Choroid plexus epithelial cell (primary cell): ENCODE results near the gene CEP250.

Experiments
- DNase-seq: peaks from one replicate; pipeline ENCODE4 v3.0.0-alpha.2; 2010; ENCODE audit warnings: low read depth
- H3K4me3 ChIP-seq: 2 replicates; pipeline ENCODE4 v1.5.1; 2011; ENCODE audit warnings: low read depth, mild to moderate bottlenecking, control low read depth, low read length, moderate library complexity
- TF ChIP-seq, protein P1 (sequence below): conservative IDR thresholded peaks from 2 replicates; pipeline ENCODE4 v1.5.1; 2011; ENCODE audit warnings: low read depth, mild to moderate bottlenecking, control low read depth, inconsistent platforms, low read length, moderate library complexity

CEP250 gene, protein sequence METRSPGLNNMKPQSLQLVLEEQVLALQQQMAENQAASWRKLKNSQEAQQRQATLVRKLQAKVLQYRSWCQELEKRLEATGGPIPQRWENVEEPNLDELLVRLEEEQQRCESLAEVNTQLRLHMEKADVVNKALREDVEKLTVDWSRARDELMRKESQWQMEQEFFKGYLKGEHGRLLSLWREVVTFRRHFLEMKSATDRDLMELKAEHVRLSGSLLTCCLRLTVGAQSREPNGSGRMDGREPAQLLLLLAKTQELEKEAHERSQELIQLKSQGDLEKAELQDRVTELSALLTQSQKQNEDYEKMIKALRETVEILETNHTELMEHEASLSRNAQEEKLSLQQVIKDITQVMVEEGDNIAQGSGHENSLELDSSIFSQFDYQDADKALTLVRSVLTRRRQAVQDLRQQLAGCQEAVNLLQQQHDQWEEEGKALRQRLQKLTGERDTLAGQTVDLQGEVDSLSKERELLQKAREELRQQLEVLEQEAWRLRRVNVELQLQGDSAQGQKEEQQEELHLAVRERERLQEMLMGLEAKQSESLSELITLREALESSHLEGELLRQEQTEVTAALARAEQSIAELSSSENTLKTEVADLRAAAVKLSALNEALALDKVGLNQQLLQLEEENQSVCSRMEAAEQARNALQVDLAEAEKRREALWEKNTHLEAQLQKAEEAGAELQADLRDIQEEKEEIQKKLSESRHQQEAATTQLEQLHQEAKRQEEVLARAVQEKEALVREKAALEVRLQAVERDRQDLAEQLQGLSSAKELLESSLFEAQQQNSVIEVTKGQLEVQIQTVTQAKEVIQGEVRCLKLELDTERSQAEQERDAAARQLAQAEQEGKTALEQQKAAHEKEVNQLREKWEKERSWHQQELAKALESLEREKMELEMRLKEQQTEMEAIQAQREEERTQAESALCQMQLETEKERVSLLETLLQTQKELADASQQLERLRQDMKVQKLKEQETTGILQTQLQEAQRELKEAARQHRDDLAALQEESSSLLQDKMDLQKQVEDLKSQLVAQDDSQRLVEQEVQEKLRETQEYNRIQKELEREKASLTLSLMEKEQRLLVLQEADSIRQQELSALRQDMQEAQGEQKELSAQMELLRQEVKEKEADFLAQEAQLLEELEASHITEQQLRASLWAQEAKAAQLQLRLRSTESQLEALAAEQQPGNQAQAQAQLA (N-terminal part only)

DNA sequence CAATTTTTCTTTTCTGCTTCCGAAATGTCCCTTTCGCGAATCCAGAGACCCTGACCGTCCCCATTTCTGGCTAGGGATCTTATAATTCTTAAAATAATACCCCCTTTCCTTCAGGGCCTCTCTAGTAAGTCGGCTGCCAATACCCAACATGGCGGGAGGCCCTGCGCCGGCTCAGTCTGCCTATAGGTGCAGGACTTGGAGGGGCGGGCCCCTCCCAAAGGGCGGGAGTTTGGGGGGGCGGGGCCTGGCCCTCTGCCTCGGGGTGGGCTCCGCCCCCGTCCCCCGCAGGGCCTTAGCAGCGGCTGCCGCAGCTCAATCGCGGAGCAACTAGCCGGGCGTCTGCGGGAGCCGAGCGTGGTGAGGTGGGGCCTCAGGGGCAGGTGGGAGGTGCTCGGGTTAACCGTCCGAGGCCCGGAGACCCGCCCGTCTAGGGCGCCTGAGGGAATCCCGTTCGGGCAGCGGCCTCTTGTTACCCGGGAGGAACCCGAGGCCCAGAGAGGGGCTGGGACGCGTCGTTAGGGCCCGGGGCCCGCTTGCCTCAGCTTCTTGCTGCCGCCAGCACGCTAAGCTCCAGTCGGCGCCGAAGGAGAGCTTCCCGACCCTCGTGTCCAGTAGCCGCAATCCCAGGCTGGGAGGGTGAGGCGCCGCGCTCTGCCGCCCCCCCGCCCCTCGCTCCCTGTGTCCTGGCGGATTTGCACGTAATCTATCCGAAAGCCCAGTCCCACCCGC, at the start of gene CEP250:
Gene CEP250 (plus strand): TSS at position 718 of the 729 bp plus-strand sequence. CDS start 6,770 bp downstream, outside the sequence.
- TF ChIP-seq, protein P1, sequence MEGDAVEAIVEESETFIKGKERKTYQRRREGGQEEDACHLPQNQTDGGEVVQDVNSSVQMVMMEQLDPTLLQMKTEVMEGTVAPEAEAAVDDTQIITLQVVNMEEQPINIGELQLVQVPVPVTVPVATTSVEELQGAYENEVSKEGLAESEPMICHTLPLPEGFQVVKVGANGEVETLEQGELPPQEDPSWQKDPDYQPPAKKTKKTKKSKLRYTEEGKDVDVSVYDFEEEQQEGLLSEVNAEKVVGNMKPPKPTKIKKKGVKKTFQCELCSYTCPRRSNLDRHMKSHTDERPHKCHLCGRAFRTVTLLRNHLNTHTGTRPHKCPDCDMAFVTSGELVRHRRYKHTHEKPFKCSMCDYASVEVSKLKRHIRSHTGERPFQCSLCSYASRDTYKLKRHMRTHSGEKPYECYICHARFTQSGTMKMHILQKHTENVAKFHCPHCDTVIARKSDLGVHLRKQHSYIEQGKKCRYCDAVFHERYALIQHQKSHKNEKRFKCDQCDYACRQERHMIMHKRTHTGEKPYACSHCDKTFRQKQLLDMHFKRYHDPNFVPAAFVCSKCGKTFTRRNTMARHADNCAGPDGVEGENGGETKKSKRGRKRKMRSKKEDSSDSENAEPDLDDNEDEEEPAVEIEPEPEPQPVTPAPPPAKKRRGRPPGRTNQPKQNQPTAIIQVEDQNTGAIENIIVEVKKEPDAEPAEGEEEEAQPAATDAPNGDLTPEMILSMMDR, result no peak
- peak; percentile 97 for DNase-seq
- peak within 1 kb of the TSS; percentile 58 for H3K4me3 ChIP-seq

DNA sequence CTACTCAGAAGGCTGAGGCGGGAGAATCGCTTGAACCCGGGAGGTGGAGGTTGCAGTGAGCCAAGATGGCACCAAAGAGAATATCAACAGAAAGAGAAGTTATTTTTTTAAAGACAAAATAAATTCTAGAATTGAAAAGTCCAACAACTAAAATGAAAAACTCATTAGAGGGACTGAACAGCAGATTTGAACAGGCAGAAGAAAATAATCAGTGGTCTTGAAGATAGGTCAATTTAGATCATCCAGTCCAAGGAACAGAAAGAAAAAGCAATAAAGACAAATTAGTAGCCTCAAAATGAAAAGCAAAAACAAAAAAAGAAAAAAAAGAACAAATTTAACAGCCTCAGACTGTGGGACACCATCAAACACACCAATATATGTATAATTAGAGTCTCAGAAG, 49.6 kb upstream of the CEP250 start:
- DNase-seq, result no peak
- TF ChIP-seq, protein P1, result no peak
- H3K4me3 ChIP-seq, result no peak overlapping the region

DNA sequence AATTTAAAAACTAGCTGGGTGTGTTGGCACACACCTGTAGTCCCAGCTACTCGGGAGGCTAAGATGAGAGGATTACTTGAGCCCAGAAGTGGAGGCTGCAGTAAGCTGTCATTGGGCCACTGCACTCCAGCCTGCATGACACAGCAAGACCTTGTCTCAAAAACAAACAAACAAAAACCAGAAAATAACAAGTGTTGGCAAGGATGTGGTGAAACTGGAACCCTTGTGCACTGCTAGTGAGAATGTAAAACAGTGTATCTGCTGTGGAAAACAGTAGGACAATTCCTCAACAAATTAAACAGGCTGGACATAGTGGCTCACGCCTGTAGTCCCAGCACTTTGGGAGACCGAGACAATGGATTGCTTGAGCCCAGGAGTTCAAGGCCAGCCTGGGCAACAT, 47.1 kb upstream of the CEP250 start:
- H3K4me3 ChIP-seq, result no peak overlapping the region
- DNase-seq, result no peak
- TF ChIP-seq, protein P1, result no peak

DNA sequence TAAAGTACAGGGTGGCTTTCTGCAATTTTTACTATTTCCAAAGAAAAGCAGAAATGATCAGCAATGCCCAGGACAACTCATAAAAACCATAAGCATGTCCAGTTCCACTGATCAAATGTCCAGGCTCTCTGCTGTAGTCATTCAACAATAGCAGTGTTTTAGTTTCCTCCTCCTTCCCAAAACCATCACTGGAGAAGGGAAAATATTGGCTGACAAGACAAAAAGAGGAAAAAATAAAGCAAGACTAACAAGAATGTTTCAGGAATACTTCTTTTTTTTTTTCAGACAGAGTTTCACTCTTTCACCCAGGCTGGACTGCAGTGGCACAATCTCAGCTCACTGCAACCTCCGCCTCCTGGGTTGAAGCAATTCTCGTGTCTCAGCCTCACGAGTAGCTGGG, 45.9 kb upstream of the CEP250 start:
- TF ChIP-seq, protein P1, result no peak
- no peak for DNase-seq
- no peak overlapping the region for H3K4me3 ChIP-seq

DNA sequence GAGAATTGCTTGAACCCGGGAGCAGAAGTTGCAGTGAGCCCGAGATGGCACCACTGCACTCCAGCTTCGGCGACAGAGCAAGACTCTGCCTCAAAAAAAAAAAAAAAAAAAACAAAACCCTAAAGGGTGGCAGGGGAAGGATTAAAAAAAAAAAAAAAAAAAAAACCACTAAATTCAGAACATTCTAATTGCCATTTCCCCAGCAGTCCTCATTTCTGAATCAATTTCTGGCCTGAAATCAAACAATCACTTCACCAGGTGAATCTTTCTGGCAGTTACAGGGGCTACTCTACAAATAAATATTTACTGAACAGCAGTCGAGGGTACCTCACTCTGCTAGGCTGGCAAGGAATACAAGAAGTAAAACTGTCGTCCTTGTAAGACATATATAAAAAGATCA, 44.8 kb upstream of the CEP250 start:
- DNase-seq, result no peak
- peak overlapping the region; percentile 68 for H3K4me3 ChIP-seq
- TF ChIP-seq, protein P1, result no peak

DNA sequence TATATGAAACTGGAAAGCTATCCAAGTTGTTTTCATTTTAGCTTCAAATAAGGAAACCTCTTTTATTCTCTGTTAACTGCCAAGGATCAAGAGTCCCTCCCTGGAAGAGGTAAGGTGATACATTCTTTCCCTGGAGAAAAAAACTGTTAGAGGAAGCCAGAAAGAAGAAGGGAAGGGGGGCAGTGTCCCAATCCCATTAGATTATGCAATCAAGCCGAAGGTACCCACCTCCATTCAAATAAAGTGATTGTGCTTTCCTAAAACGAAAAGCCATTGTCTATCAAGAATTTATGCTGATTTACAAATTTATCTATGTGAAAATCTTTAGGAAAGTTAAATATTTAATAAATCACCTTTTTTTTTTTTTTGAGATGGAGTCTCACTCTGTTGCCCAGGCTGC, 34.1 kb upstream of the CEP250 start:
- no peak for DNase-seq
- TF ChIP-seq, protein P1, result no peak
- H3K4me3 ChIP-seq, result no peak overlapping the region
